ENCODE results near the gene NKAIN2. TPM values are rescaled to one million over a fixed set of nuclear protein-coding genes. Genes with fewer than 3 reads are reported as not detected.

The NKAIN2 gene
- total RNA-seq, 1 experiment from 2014 or later: 2.2 TPM

DNA sequence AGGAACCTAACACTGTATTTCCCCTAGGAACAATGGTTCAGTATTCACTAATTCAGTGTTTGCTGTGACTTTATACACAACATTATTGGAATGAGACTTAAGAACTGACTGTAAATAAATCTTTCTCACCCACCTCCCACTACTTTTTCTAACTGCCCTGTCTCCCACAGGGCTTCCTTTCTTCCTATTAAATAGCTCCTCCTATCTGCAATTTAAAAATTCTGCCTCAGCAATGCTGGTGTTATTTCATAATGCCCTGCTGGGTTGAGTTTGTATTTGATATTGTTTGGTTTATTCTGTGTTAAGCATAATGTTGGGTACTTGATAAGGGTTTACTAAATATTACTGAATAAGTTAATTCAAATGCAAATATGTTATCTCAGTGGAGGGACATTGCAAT, 585.5 kb downstream of the NKAIN2 start:
- Histone ChIP-seq H3K27me3 (replicated peaks; ENCODE audit: insufficient read depth, low read depth, low read length, poor library complexity) (no peaks in the 10 kb centered on the region), H3K27ac (ENCODE audit: low read depth, low read length, poor library complexity, severe bottlenecking) (no peak overlapping the region), H3K4me1 (ENCODE audit: insufficient read depth, low read length, poor library complexity, severe bottlenecking) (no peaks in the 10 kb centered on the region), H3K9me3 (ENCODE audit: low read depth, low read length, poor library complexity, severe bottlenecking) (no peaks in the 10 kb centered on the region), H3K4me3 (ENCODE audit: low read depth, low read length, poor library complexity, severe bottlenecking) (no peak overlapping the region), H3K36me3 (ENCODE audit: insufficient read depth, low read length, poor library complexity, severe bottlenecking) (no peaks in the 10 kb centered on the region)
- DNase-seq (ENCODE audit: low spot score): peak; percentile 35
- peak; percentile 43 for TF ChIP-seq CTCF (conservative IDR thresholded peaks at IDR 0.05; ENCODE audit: low read depth, low read length)
- TF ChIP-seq EZH2 (IDR thresholded peaks at IDR 0.05; ENCODE audit: borderline replicate concordance, low read depth, low read length, poor library complexity, severe bottlenecking): no peak
- intact Hi-C loops (cut with micrococcal nuclease; ENCODE audit: unreplicated experiment): loop anchor here (10.0 kb wide), 1 partner anchor 584 kb away; the partner anchor contains the start of gene NKAIN2
- BruUV-seq (replicated peaks): no TSS peak
- CTCF ChIA-PET: interaction anchor here (1.0 kb wide), 1 partner anchor 587 kb away, joined by 4 read pairs; no protein-coding TSS in a partner anchor
- POLR2A ChIA-PET (ENCODE audit: low non-redundant PET): no interaction called here

DNA sequence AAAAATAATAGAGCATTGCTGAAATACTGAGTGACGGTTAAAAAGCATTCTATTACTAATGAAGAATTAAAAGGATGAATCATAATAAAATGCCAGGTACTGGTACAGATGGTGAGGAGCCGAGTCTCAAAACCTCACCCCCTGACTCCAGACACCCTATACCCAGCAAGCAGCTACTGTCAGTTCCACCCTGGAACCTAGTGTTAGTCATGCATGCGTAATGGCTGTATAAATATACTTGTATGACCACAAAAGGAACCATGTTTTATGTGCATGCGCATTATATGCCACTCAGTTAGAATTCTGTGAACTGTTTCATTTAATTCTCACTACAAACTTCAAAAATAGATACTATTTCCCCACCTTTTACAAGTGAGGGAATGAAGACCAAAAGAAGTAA, 589.9 kb downstream of the NKAIN2 start:
- intact Hi-C loops (cut with micrococcal nuclease; ENCODE audit: unreplicated experiment): no loop called here
- no peaks in the 10 kb centered on the region for H3K4me1 ChIP-seq (ENCODE audit: insufficient read depth, low read length, poor library complexity, severe bottlenecking)
- no peak overlapping the region for H3K4me3 ChIP-seq (ENCODE audit: low read depth, low read length, poor library complexity, severe bottlenecking)
- ChIA-PET POLR2A (ENCODE audit: low non-redundant PET) (no interaction called here), CTCF (no interaction called here)
- H3K36me3 ChIP-seq (ENCODE audit: insufficient read depth, low read length, poor library complexity, severe bottlenecking): no peaks in the 10 kb centered on the region
- no peak overlapping the region for H3K27ac ChIP-seq (ENCODE audit: low read depth, low read length, poor library complexity, severe bottlenecking)
- TF ChIP-seq EZH2 (IDR thresholded peaks at IDR 0.05; ENCODE audit: borderline replicate concordance, low read depth, low read length, poor library complexity, severe bottlenecking) (no peak), CTCF (conservative IDR thresholded peaks at IDR 0.05; ENCODE audit: low read depth, low read length) (no peak)
- no TSS peak for BruUV-seq (replicated peaks)
- H3K9me3 ChIP-seq (ENCODE audit: low read depth, low read length, poor library complexity, severe bottlenecking): no peaks in the 10 kb centered on the region
- no peak for DNase-seq (ENCODE audit: low spot score)
- no peaks in the 10 kb centered on the region for H3K27me3 ChIP-seq (replicated peaks; ENCODE audit: insufficient read depth, low read depth, low read length, poor library complexity)

GRCh38 chr6:124396361-124396760, 592.7 kb downstream of the NKAIN2 start:
- ChIA-PET CTCF (no interaction called here), POLR2A (ENCODE audit: low non-redundant PET) (no interaction called here)
- H3K36me3 ChIP-seq (ENCODE audit: insufficient read depth, low read length, poor library complexity, severe bottlenecking): no peaks in the 10 kb centered on the region
- H3K27me3 ChIP-seq (replicated peaks; ENCODE audit: insufficient read depth, low read depth, low read length, poor library complexity): no peaks in the 10 kb centered on the region
- TF ChIP-seq CTCF (conservative IDR thresholded peaks at IDR 0.05; ENCODE audit: low read depth, low read length): no peak
- TF ChIP-seq EZH2 (IDR thresholded peaks at IDR 0.05; ENCODE audit: borderline replicate concordance, low read depth, low read length, poor library complexity, severe bottlenecking): no peak
- H3K4me1 ChIP-seq (ENCODE audit: insufficient read depth, low read length, poor library complexity, severe bottlenecking): no peaks in the 10 kb centered on the region
- no peaks in the 10 kb centered on the region for H3K9me3 ChIP-seq (ENCODE audit: low read depth, low read length, poor library complexity, severe bottlenecking)
- intact Hi-C loops (cut with micrococcal nuclease; ENCODE audit: unreplicated experiment): no loop called here
- H3K27ac ChIP-seq (ENCODE audit: low read depth, low read length, poor library complexity, severe bottlenecking): no peak overlapping the region
- no peak overlapping the region for H3K4me3 ChIP-seq (ENCODE audit: low read depth, low read length, poor library complexity, severe bottlenecking)
- no TSS peak for BruUV-seq (replicated peaks)
- no peak for DNase-seq (ENCODE audit: low spot score)
